Lung (tissue), 12 donors: ENCODE measurements around the gene SLC41A3. TPM values are rescaled to one million over a fixed set of nuclear protein-coding genes. Genes with fewer than 3 reads are reported as not detected.
"Not testable (repeated sequence)": the region's sequence is repeated elsewhere in the genome, so short reads cannot be mapped to it uniquely, and the experiment has no call there.

Experiments
- ATAC-seq: fragments of 200-7000 bp; cut with Tn5 transposase; one replicate; pipeline ENCODE4 v1.9.1; 2020; ENCODE audit warnings: moderate number of reproducible peaks; ENCODE audit not compliant: insufficient read depth, low FRiP score
- DNase-seq, 3 donors: peaks; one replicate each; pipeline ENCODE4 v3.0.0-alpha.2; 2013 to 2017
- H3K27ac ChIP-seq, 2 donors: one replicate each; pipeline ENCODE4 v1.5.1; 2013; ENCODE audit warnings: mild to moderate bottlenecking in 2 of 2, moderate library complexity in 2 of 2, control low read depth in 1 of 2, inconsistent platforms in 1 of 2, low read depth in 1 of 2, low read length in 1 of 2
- H3K27me3 ChIP-seq, 3 donors: one replicate each; pipeline ENCODE4 v1.5.1; 2013; ENCODE audit warnings: low read length in 2 of 3; ENCODE audit not compliant: control insufficient read depth in 3 of 3, insufficient read depth in 3 of 3
- H3K36me3 ChIP-seq, 4 donors: one replicate each; pipeline ENCODE4 v1.5.1; 2013; ENCODE audit warnings: low read length in 4 of 4, mild to moderate bottlenecking in 1 of 4, moderate library complexity in 1 of 4; ENCODE audit not compliant: control insufficient read depth in 4 of 4, insufficient read depth in 4 of 4
- H3K4me1 ChIP-seq, 5 donors: one replicate each; pipeline ENCODE4 v1.5.1; 2013; ENCODE audit warnings: low read length in 5 of 5, mild to moderate bottlenecking in 2 of 5, moderate library complexity in 1 of 5; ENCODE audit not compliant: control insufficient read depth in 5 of 5, insufficient read depth in 5 of 5
- H3K4me3 ChIP-seq: one replicate; pipeline ENCODE4 v1.5.1; 2013; ENCODE audit warnings: mild to moderate bottlenecking, control low read depth, moderate library complexity
- H3K9ac ChIP-seq, 2 donors: one replicate each; pipeline ENCODE4 v1.5.1; 2013; ENCODE audit warnings: low read length in 2 of 2, control low read depth in 1 of 2; ENCODE audit not compliant: insufficient read depth in 1 of 2
- H3K9me3 ChIP-seq, 4 donors: one replicate each; pipeline ENCODE4 v1.5.1; 2013; ENCODE audit warnings: low read length in 3 of 4, mild to moderate bottlenecking in 1 of 4, moderate library complexity in 1 of 4; ENCODE audit not compliant: control insufficient read depth in 4 of 4, insufficient read depth in 3 of 4
- CTCF ChIP-seq: IDR thresholded peaks from 2 replicates; pipeline ENCODE4 v1.5.1; 2012; ENCODE audit warnings: mild to moderate bottlenecking; ENCODE audit errors: control extremely low read depth, extremely low read depth
- WGBS, 2 donors: extraction: QIAGEN DNeasy Blood & Tissue Kit; methylation state at CpG; one replicate each; pipeline ENCODE4 v1.1.7; 2013; 5-methylcytosine and 5-hydroxymethylcytosine counted together
- polyA plus RNA-seq, 2 donors: library from polyadenylated mRNA; stranded (reverse); fragments of 200-250 nt; gene quantifications; one replicate each; pipeline ENCODE4 v1.2.1, GENCODE V29; 2013
- total RNA-seq, 2 donors: library from RNA; depleted of rRNA in 1 of 2; stranded (reverse); fragments of >200 nt in 1 of 2; gene quantifications; one replicate each; pipeline ENCODE4 v1.2.1, GENCODE V29; 2014 to 2021
- donor health status: control.
- donor health status: control.
- donor health status: Bipolar disorder and iron deficiency.
- donor health status: healthy.
- donor health status: DM: yes; HTN: yes; CAD: no.

The SLC41A3 gene
- total and polyA plus RNA-seq, 4 donors, result 16.9 to 50.2 (median 34.8) TPM

- H3K4me1 ChIP-seq, H3K36me3 ChIP-seq, H3K4me3 ChIP-seq, H3K27ac ChIP-seq, H3K9me3 ChIP-seq: not testable (repeated sequence)
- ATAC-seq, result peak; percentile 82
- Histone ChIP-seq H3K27me3 (peaks cover 0 to 22% (median 18%) of the 10 kb centered on the region in 3 donors), H3K9ac (peak overlapping the region in 1 of 2 donors; percentile 32)
- 1 to 2% methylated on average over 28 to 29 of the region's 31 CpGs for WGBS, 2 donors
- TF ChIP-seq CTCF, result peak; percentile 24
- DNase-seq, result peak; percentile 45 to 52 (median 48)
These were observed 111.7 kb downstream of the SLC41A3 start for GRCh38 chr3:125971997-125972944.

- DNase-seq, H3K4me1 ChIP-seq, H3K9ac ChIP-seq, H3K9me3 ChIP-seq, H3K27ac ChIP-seq, H3K36me3 ChIP-seq, H3K4me3 ChIP-seq: not testable (repeated sequence)
- H3K27me3 ChIP-seq, result peaks cover 0 to 28% (median 21%) of the 10 kb centered on the region in 3 donors
- WGBS, 2 donors, result 12 to 31% methylated on average over 2 of the region's 50 CpGs
- ATAC-seq, result peak; percentile 70
These were observed 115.0 kb downstream of the SLC41A3 start, which contains the start of gene ROPN1B for GRCh38 chr3:125968701-125969592. Gene ROPN1B, plus strand, starts transcription at chr3:125969178. Its CDS starts 2,877 bp downstream, at chr3:125972055.

GRCh38 chr3:125968121-125968520 is 115.8 kb downstream of the SLC41A3 start:
- not testable (repeated sequence) for ATAC-seq, H3K27ac ChIP-seq, H3K4me3 ChIP-seq, H3K36me3 ChIP-seq, H3K4me1 ChIP-seq, H3K9ac ChIP-seq, DNase-seq, H3K9me3 ChIP-seq
- H3K27me3 ChIP-seq, result peaks cover 0 to 28% (median 21%) of the 10 kb centered on the region in 3 donors
- 88 to 97% methylated on average over 2 of the region's 2 CpGs for WGBS, 2 donors

GRCh38 chr3:125967156-125967555 is 116.8 kb downstream of the SLC41A3 start:
- Histone ChIP-seq H3K4me1 (peaks cover 0 to 7% (median 0%) of the 10 kb centered on the region in 5 donors), H3K27me3 (peaks cover 0 to 29% (median 21%) of the 10 kb centered on the region in 3 donors), H3K4me3 (no peak overlapping the region), H3K9ac (no peak overlapping the region), H3K27ac (no peak overlapping the region), H3K9me3 (no peaks in the 10 kb centered on the region), H3K36me3 (no peaks in the 10 kb centered on the region)
- ATAC-seq (no peak), DNase-seq (no peak)
- no peak for TF ChIP-seq CTCF
